GM06990 (cell line): ENCODE data around the gene CLNK.

Experiments used
- DNase-seq: peaks from one replicate; pipeline ENCODE4 v3.0.0-alpha.2; 2011; ENCODE audit not compliant: insufficient read length; ENCODE audit errors: extremely low read depth
- H3K27me3 ChIP-seq: replicated peaks from 2 replicates; pipeline ENCODE4 v1.6.0; 2011; ENCODE audit warnings: low read length; ENCODE audit not compliant: control insufficient read depth, insufficient read depth
- H3K36me3 ChIP-seq: 2 replicates; pipeline ENCODE4 v1.5.1; 2011; ENCODE audit warnings: low read length; ENCODE audit not compliant: control insufficient read depth, insufficient read depth
- H3K4me3 ChIP-seq: replicated peaks from 2 replicates; pipeline ENCODE4 v1.5.1; 2011; ENCODE audit warnings: low read depth, mild to moderate bottlenecking, control low read depth, low read length
- TF ChIP-seq, protein P1 (sequence below): IDR thresholded peaks from 2 replicates; pipeline ENCODE4 v1.5.1; 2011; ENCODE audit warnings: low read length, control low read depth, mild to moderate bottlenecking, inconsistent platforms; ENCODE audit not compliant: insufficient read depth, poor library complexity, severe bottlenecking

The CLNK gene

DNA sequence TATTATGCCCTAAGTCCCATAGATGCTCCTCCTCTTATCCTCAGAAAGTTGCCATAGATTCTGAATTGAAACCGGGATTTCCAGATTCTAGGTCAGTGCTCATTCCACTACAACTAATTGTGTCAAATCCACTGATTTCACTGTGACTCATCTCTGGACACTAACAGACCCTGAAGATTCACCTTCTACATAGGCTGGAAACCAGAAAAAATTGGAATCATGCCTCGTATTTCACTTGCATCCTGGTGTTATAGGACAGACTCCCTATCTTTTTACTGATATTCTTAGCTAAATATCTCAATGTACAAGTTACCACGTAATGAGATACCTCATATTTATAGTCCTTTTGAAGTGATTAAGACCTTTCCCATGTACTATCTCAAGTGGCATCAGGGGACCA is 36.7 kb downstream of the CLNK start:
- no peak overlapping the region for H3K4me3 ChIP-seq
- TF ChIP-seq, protein P1, sequence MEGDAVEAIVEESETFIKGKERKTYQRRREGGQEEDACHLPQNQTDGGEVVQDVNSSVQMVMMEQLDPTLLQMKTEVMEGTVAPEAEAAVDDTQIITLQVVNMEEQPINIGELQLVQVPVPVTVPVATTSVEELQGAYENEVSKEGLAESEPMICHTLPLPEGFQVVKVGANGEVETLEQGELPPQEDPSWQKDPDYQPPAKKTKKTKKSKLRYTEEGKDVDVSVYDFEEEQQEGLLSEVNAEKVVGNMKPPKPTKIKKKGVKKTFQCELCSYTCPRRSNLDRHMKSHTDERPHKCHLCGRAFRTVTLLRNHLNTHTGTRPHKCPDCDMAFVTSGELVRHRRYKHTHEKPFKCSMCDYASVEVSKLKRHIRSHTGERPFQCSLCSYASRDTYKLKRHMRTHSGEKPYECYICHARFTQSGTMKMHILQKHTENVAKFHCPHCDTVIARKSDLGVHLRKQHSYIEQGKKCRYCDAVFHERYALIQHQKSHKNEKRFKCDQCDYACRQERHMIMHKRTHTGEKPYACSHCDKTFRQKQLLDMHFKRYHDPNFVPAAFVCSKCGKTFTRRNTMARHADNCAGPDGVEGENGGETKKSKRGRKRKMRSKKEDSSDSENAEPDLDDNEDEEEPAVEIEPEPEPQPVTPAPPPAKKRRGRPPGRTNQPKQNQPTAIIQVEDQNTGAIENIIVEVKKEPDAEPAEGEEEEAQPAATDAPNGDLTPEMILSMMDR, result no peak
- no peaks in the 10 kb centered on the region for H3K36me3 ChIP-seq
- no peak for DNase-seq
- H3K27me3 ChIP-seq, result no peaks in the 10 kb centered on the region

DNA sequence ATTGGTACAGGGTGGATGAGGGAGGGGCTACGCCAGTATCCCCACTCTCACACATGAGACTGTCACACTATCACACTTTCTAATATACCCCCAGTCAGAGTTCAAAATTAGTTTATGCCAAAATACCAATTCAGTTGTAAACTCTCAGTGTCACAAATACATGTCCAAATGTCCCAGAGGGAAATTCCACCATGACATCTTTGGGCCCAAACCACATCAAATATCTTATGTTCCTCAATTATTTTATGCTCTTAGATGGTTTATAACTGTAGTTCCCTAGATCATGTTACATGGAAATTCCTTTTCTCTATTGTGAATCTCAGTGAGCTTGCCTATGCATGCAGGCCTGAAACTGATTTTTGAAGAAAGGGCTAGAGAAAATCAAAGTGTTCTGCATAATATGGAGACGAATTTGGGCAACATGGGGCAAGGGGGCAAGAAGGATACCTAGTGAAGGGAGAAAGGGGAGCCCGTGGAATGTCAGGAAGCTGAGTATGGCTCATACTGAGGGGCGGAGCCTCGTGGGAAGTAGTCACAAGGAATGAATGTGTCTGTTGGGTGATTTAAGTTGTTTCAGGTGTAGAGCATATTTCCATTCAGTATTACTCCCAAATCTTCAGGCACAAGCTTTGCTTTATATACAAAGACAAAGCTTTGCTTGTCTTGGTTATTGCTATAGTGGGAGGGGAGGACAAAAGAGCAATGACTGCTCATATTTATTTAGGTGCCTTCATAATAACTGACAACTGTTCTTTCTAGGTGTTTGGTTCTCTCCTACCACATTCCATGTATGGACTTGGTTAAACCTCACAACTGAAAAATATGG is 40.8 kb downstream of the CLNK start:
- TF ChIP-seq, protein P1, result no peak
- Histone ChIP-seq H3K27me3 (no peaks in the 10 kb centered on the region), H3K36me3 (no peaks in the 10 kb centered on the region), H3K4me3 (no peak overlapping the region)
- no peak for DNase-seq

DNA sequence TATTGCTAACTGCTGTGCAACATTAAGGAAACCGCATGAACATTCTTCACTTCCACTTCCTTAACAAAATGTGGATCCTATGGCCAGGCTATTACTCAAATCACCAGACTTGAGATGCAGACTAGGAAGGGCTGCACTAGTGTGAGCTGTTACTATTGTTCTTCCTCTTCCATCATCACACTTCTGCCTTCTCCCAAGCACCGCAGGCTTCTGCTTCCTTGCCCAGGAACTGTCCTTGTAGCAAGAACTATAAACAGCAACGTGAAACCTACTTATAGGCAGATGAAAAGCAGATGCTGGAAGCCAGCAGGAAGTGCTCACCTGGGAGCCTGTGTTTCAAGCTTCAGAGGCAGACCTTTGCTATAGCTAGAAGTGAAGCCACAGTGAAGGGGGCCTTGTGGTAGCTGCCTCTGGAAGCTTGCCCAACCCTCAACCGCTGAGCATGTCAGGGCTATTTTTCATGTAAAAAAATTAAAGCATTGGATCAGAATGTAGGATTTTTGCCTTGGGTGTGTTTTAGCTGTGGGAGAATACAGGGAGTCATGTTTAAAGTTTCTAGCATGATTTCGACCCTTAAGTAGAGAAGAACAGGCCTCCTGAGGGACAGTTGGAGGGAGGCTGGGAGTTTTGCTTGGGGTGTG is 43.9 kb downstream of the CLNK start:
- TF ChIP-seq, protein P1, result no peak
- no peak overlapping the region for H3K4me3 ChIP-seq
- no peaks in the 10 kb centered on the region for H3K27me3 ChIP-seq
- no peaks in the 10 kb centered on the region for H3K36me3 ChIP-seq
- no peak for DNase-seq

DNA sequence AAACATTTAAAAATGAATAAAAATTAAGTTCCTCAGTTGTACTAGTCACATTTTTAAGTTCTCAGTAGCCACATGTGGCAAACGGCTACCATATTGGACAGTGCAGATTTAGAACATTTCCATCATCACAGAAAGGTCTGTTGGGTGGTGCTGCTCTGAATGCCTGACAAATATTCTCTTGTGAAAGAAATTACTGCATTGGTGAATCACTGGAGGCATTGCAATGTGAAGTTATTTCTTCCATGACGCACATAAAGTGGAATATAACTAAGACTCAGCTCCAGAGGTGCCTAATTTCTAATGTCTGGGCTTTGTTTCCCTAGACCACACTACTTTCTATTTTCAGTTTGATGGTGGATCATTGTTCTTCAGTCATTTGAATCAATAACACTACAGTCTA is 44.9 kb downstream of the CLNK start:
- H3K27me3 ChIP-seq, result no peaks in the 10 kb centered on the region
- no peak for DNase-seq
- H3K4me3 ChIP-seq, result no peak overlapping the region
- TF ChIP-seq, protein P1, result no peak
- no peaks in the 10 kb centered on the region for H3K36me3 ChIP-seq

DNA sequence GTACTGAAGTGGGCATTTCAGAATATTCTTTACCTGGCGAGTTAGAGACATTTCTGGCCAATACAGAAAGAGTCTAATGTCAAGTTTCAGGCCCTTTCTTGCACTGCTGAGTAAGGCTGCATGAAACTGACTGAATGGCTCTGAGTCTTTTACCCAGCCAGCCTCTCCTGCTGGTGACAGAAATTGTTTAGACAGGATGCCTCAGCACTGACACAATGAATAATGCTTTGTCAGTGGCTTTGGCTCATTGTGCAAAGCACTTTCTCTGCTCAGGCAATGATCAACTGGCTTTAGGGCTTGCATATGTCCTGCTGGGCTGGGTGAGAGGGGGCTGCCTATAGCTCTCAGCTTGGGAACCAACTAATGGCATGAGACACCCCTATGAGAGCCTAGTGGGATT is 45.5 kb downstream of the CLNK start:
- TF ChIP-seq, protein P1, result no peak
- DNase-seq, result no peak
- Histone ChIP-seq H3K4me3 (no peak overlapping the region), H3K27me3 (no peaks in the 10 kb centered on the region), H3K36me3 (no peaks in the 10 kb centered on the region)
